Adrenal gland (tissue), 12 donors: ENCODE results near the gene PCDHA10. TPM values are rescaled to one million over a fixed set of nuclear protein-coding genes. Genes with fewer than 3 reads are reported as not detected.

ENCODE experiments used
- DNase-seq, 7 donors: peaks; one replicate each; pipeline ENCODE4 v3.0.0-alpha.2; 2019 to 2020
- H3K27ac ChIP-seq, 5 donors: fragments of 200-600 bp; sonication (generic) in 4 of 5; 1 replicate in 3 of 5; 2 replicates in 2 of 5; pipeline versions ENCODE4 v1.5.1 to v1.8.0; 2016 to 2020; ENCODE audit warnings: mild to moderate bottlenecking in 1 of 5
- H3K27me3 ChIP-seq: fragments of 200-600 bp; 2 replicates; pipeline ENCODE4 v1.8.0; 2021
- H3K36me3 ChIP-seq, 2 donors: fragments of 200-600 bp; replicated peaks in 1 of 2; 1 replicate in 1 of 2; 2 replicates in 1 of 2; pipeline versions ENCODE4 v1.5.1 to v1.8.0; 2018 to 2022
- H3K4me1 ChIP-seq, 2 donors: fragments of 200-600 bp; replicated peaks in 1 of 2; 1 replicate in 1 of 2; 2 replicates in 1 of 2; pipeline versions ENCODE4 v1.5.1 to v1.8.0; 2018 to 2021
- H3K4me3 ChIP-seq, 4 donors: fragments of 200-600 bp; sonication (generic) in 3 of 4; one replicate each; pipeline ENCODE4 v1.5.1; 2016 to 2018
- H3K9me3 ChIP-seq, 3 donors: fragments of 200-600 bp; sonication (generic) in 1 of 3; replicated peaks in 1 of 3; 1 replicate in 2 of 3; 2 replicates in 1 of 3; pipeline versions ENCODE4 v1.5.1 to v1.8.0; 2016 to 2021
- POLR2A ChIP-seq, 2 donors: fragments of 450-650 bp; IDR thresholded peaks; one replicate each; pipeline ENCODE4 v1.6.1; 2017; ENCODE audit warnings: antibody characterized with exemption in 2 of 2, mild to moderate bottlenecking in 2 of 2, moderate library complexity in 1 of 2
- WGBS, 4 donors: extraction: QIAGEN DNeasy Blood & Tissue Kit in 2 of 4; methylation state at CpG; one replicate each; pipeline versions ENCODE4 v1.1.5 to v1.1.7; 2013 to 2017; 5-methylcytosine and 5-hydroxymethylcytosine counted together
- intact Hi-C, 2 donors: fragments of 100-400 bp; cut with DNase I; formaldehyde crosslinking; loops; one replicate each; pipeline versions ENCODE4 v1.14.1 to v1.15.0; 2022 to 2023
- polyA plus RNA-seq, 3 donors: library from polyadenylated mRNA; stranded (reverse); fragments of 200-250 nt in 2 of 3; fragments of 350-450 nt in 1 of 3; fragmentation: Illumina TruSeq in 1 of 3; extraction: RNeasy Lipid Tissue Mini Kit (QIAGEN cat#74804) in 1 of 3; gene quantifications; one replicate each; pipeline ENCODE4 v1.2.3, GENCODE V29; 2013 to 2014
- total RNA-seq, 9 donors: library from RNA; depleted of rRNA in 4 of 9; stranded (reverse); fragments of >200 nt in 4 of 9; fragments of 120-200 nt in 1 of 9; fragmentation: NEBNext Ultra II Directional in 1 of 9; extraction: Animal tissue kit (Norgen Biotek cat#: 25700) in 1 of 9; gene quantifications; one replicate each; pipeline versions ENCODE4 v1.1.0 to v1.2.4, GENCODE V29; 2013 to 2023
- TF ChIP-seq, protein P1 (sequence below), 6 experiments: fragments of 450-650 bp in 4 of 6; fragments of 200-600 bp in 2 of 6; sonication (generic) in 1 of 6; IDR thresholded peaks; 1 replicate in 5 of 6; 2 replicates in 1 of 6; pipeline versions ENCODE4 v1.5.1 to v1.8.0; 2016 to 2021; ENCODE audit warnings: antibody characterized with exemption in 6 of 6, mild to moderate bottlenecking in 2 of 6, moderate library complexity in 1 of 6
- donor health status: healthy with polysubstance abuse.
- donor health status: Bipolar disorder and iron deficiency.
- donor health status: DM: yes; HTN: yes; CAD: no.
- donor health status: DM: no; HTN: no; CAD: no.
- donor health status: DM: no; HTN: no; CAD: no.
- donor health status: DM: yes; HTN: yes; CAD: no.

The PCDHA10 gene
- total and polyA plus RNA-seq, 12 donors = under 0.01 to 1.8 (median 0.48) TPM

DNA sequence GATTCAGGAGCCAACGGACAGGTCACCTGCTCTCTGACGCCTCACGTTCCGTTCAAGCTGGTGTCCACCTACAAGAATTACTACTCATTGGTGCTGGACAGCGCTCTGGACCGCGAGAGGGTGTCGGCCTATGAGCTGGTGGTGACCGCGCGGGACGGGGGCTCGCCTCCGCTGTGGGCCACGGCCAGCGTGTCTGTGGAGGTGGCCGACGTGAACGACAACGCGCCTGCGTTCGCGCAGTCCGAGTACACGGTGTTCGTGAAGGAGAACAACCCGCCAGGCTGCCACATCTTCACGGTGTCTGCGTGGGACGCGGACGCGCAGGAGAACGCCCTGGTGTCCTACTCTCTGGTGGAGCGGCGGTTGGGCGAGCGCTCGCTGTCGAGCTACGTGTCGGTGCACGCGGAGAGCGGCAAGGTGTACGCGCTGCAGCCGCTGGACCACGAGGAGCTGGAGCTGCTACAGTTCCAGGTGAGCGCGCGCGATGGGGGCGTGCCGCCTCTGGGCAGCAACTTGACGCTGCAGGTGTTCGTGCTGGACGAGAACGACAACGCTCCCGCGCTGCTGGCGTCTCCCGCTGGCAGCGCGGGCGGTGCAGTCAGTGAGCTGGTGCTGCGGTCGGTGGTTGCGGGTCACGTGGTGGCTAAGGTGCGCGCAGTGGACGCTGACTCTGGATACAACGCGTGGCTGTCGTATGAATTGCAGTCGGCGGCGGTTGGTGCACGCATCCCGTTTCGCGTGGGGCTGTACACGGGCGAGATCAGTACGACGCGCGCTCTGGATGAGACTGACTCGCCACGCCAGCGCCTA is 1.7 kb downstream of the PCDHA10 start:
- H3K9me3 ChIP-seq = peaks cover 0 to 15% (median 0%) of the 10 kb centered on the region in 3 donors
- TF ChIP-seq, protein P1, sequence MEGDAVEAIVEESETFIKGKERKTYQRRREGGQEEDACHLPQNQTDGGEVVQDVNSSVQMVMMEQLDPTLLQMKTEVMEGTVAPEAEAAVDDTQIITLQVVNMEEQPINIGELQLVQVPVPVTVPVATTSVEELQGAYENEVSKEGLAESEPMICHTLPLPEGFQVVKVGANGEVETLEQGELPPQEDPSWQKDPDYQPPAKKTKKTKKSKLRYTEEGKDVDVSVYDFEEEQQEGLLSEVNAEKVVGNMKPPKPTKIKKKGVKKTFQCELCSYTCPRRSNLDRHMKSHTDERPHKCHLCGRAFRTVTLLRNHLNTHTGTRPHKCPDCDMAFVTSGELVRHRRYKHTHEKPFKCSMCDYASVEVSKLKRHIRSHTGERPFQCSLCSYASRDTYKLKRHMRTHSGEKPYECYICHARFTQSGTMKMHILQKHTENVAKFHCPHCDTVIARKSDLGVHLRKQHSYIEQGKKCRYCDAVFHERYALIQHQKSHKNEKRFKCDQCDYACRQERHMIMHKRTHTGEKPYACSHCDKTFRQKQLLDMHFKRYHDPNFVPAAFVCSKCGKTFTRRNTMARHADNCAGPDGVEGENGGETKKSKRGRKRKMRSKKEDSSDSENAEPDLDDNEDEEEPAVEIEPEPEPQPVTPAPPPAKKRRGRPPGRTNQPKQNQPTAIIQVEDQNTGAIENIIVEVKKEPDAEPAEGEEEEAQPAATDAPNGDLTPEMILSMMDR (IDR thresholded peaks at IDR 0.05) = no peak
- no peak for TF ChIP-seq POLR2A (IDR thresholded peaks at IDR 0.05)
- peaks cover 6% of the 10 kb centered on the region for H3K27me3 ChIP-seq
- no peaks in the 10 kb centered on the region for H3K4me1 ChIP-seq
- intact Hi-C loops = no loop called here
- no peaks in the 10 kb centered on the region for H3K36me3 ChIP-seq
- no peak for DNase-seq
- WGBS, 4 donors = 44 to 63% (median 54%) methylated on average over 57 to 94 of the region's 94 CpGs; no CpG with 5 or more reads in 1 of the 4 donors
- no peak overlapping the region for H3K4me3 ChIP-seq
- H3K27ac ChIP-seq = no peak overlapping the region

- intact Hi-C loops = no loop called here
- no peak for DNase-seq
- H3K4me3 ChIP-seq = no peak overlapping the region
Observed at GRCh38 chr5:140857987-140858240, 2.2 kb downstream of the PCDHA10 start.

GRCh38 chr5:140862441-140863295 is 7.0 kb downstream of the PCDHA10 start:
- H3K4me3 ChIP-seq = no peak overlapping the region
- H3K4me1 ChIP-seq = no peaks in the 10 kb centered on the region
- no peak overlapping the region for H3K27ac ChIP-seq
- intact Hi-C loops = no loop called here
- peaks cover 4% of the 10 kb centered on the region for H3K27me3 ChIP-seq
- DNase-seq = no peak
- peaks cover 0 to 8% (median 0%) of the 10 kb centered on the region in 3 donors for H3K9me3 ChIP-seq
- 29 to 51% (median 42%) methylated on average over 18 to 76 of the region's 76 CpGs for WGBS, 4 donors
- no peaks in the 10 kb centered on the region for H3K36me3 ChIP-seq
- TF ChIP-seq, protein P1 (IDR thresholded peaks at IDR 0.05) = no peak
- TF ChIP-seq POLR2A (IDR thresholded peaks at IDR 0.05) = no peak

More at GRCh38 chr5:140857987-140858240, 2.2 kb downstream of the PCDHA10 start:
- H3K27me3 ChIP-seq = peaks cover 8% of the 10 kb centered on the region
- no peak overlapping the region for H3K27ac ChIP-seq
- H3K9me3 ChIP-seq = peaks cover 0 to 15% (median 0%) of the 10 kb centered on the region in 3 donors
- no peaks in the 10 kb centered on the region for H3K36me3 ChIP-seq
- TF ChIP-seq, protein P1 (IDR thresholded peaks at IDR 0.05) = no peak
- WGBS, 4 donors = 51 to 65% methylated on average over 4 to 22 of the region's 22 CpGs; no CpG with 5 or more reads in 2 of the 4 donors
- H3K4me1 ChIP-seq = no peaks in the 10 kb centered on the region

GRCh38 chr5:140868721-140869554 is 13.2 kb downstream of the PCDHA10 start, which contains the start of gene PCDHA11:
Gene PCDHA11, plus strand, starts transcription at chr5:140868957. Its CDS starts 147 bp downstream, at chr5:140869104.
- H3K9me3 ChIP-seq = no peaks in the 10 kb centered on the region

More at GRCh38 chr5:140868721-140869554, 13.2 kb downstream of the PCDHA10 start, which contains the start of gene PCDHA11:
- no peaks in the 10 kb centered on the region for H3K4me1 ChIP-seq
- no peak within 1 kb of the TSS for H3K4me3 ChIP-seq
- TF ChIP-seq, protein P1 (IDR thresholded peaks at IDR 0.05) = peak in 3 of 6 experiments; percentile 6 to 22 (median 9)
- TF ChIP-seq POLR2A (IDR thresholded peaks at IDR 0.05) = no peak
- H3K27me3 ChIP-seq = no peaks in the 10 kb centered on the region
- intact Hi-C loops = no loop called here
- no peak for DNase-seq
- 9 to 25% (median 14%) methylated on average over 24 to 41 of the region's 41 CpGs for WGBS, 4 donors
- H3K36me3 ChIP-seq = no peaks in the 10 kb centered on the region
- H3K27ac ChIP-seq = no peak within 1 kb of the TSS
